Measurements from ENCODE around the gene IGSF9. TPM values are rescaled to one million over a fixed set of nuclear protein-coding genes. Genes with fewer than 3 reads are reported as not detected.
"Not testable (repeated sequence)": the region's sequence is repeated elsewhere in the genome, so short reads cannot be mapped to it uniquely, and the experiment has no call there.

IGSF9 gene
- polyA plus RNA-seq, 1 experiment = not detected

DNA sequence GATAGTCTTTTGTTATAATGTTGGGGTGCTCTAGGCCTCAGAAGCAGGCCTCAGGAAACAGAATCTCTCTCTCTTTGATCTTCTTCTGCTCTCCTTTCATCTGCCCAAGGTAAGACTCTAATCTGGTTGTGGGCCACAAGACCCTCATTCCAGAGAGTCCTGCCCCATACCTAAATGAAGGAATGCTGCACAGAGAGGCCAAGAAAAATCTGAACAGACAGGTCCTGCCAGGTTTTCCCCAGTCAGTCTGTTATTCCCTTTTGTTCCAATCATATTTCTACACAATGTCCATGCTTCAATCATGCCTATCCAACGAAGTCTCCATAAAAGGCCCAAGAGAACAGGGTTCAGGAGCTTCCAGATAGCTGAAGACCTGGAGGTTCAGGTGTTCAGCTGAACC is 38.5 kb downstream of the IGSF9 start:
- H3K27me3 ChIP-seq (ENCODE audit: control insufficient read depth, insufficient read depth, low read length) = no peaks in the 10 kb centered on the region
- H3K4me3 ChIP-seq (ENCODE audit: low read depth, low read length) = no peak overlapping the region
- no peak for DNase-seq (ENCODE audit: low read depth)
- ChIA-PET POLR2A (no interaction called here), CTCF (interaction anchor here (0.8 to 1.6 kb wide), 3 partner anchors 14 to 107 kb away, joined by 3 to 4 read pairs (median 4); no protein-coding TSS in a partner anchor)
- TF ChIP-seq, protein P1, sequence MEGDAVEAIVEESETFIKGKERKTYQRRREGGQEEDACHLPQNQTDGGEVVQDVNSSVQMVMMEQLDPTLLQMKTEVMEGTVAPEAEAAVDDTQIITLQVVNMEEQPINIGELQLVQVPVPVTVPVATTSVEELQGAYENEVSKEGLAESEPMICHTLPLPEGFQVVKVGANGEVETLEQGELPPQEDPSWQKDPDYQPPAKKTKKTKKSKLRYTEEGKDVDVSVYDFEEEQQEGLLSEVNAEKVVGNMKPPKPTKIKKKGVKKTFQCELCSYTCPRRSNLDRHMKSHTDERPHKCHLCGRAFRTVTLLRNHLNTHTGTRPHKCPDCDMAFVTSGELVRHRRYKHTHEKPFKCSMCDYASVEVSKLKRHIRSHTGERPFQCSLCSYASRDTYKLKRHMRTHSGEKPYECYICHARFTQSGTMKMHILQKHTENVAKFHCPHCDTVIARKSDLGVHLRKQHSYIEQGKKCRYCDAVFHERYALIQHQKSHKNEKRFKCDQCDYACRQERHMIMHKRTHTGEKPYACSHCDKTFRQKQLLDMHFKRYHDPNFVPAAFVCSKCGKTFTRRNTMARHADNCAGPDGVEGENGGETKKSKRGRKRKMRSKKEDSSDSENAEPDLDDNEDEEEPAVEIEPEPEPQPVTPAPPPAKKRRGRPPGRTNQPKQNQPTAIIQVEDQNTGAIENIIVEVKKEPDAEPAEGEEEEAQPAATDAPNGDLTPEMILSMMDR (IDR thresholded peaks at IDR 0.05; ENCODE audit: insufficient read depth, low read depth, low read length) = no peak
- no peaks in the 10 kb centered on the region for H3K36me3 ChIP-seq (ENCODE audit: control insufficient read depth, insufficient read depth, low read length)

DNA sequence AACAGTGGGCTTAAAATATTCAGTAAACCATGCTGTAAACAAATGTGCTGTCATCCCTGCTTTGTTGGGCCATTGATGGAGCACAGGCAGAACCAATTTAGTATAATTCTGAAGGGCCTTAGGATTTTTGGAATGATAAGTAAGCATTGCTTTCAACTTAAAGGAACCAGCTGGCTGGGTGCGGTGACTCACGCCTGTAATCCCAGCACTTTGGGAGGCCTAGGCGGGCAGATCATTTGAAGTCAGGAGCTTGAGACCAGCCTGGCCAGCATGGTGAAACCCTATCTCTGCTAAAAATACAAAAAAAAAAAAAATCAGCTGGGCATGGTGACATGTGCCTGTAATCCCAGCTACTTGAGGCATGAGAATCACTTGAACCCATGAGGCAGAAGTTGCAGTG is 41.4 kb downstream of the IGSF9 start:
- CTCF ChIA-PET = interaction anchor here (2.8 kb wide), 1 partner anchor 12 kb away, joined by 12 read pairs; no protein-coding TSS in a partner anchor
- POLR2A ChIA-PET; H3K27me3 ChIP-seq (ENCODE audit: control insufficient read depth, insufficient read depth, low read length); H3K36me3 ChIP-seq (ENCODE audit: control insufficient read depth, insufficient read depth, low read length); DNase-seq (ENCODE audit: low read depth); H3K4me3 ChIP-seq (ENCODE audit: low read depth, low read length): not testable (repeated sequence)

DNA sequence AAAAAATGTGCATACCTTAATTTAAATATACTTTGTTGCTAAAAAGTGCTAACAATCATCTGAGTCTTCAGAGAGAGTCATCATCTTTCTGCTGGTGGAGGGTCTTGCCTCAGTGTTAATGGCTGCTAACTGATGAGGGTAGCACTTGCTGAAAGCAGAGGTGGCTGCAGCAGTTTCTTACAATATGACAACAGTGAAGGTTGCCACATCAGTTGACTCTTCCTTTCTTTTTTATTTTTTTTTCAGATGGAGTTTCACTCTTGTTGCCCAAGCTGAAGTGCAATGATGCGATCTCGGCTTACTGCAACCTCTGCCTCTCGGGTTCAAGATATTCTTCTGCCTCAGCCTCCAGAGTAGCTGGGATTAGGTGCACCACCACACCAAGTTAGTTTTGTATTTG is 42.9 kb downstream of the IGSF9 start:
- Histone ChIP-seq H3K4me3 (ENCODE audit: low read depth, low read length) (no peak overlapping the region), H3K36me3 (ENCODE audit: control insufficient read depth, insufficient read depth, low read length) (no peaks in the 10 kb centered on the region), H3K27me3 (ENCODE audit: control insufficient read depth, insufficient read depth, low read length) (no peaks in the 10 kb centered on the region)
- TF ChIP-seq, protein P1 (IDR thresholded peaks at IDR 0.05; ENCODE audit: insufficient read depth, low read depth, low read length) = no peak
- ChIA-PET CTCF (interaction anchor here (1.2 to 2.8 kb wide), 4 partner anchors 10 to 106 kb away, joined by 3 to 12 read pairs (median 4); no protein-coding TSS in a partner anchor), POLR2A (no interaction called here)
- DNase-seq (ENCODE audit: low read depth) = no peak

GRCh38 chr1:159900755-159901360 is 44.6 kb downstream of the IGSF9 start:
- TF ChIP-seq, protein P1 (IDR thresholded peaks at IDR 0.05; ENCODE audit: insufficient read depth, low read depth, low read length) = no peak
- ChIA-PET POLR2A (no interaction called here), CTCF (interaction anchor here (1.3 to 2.1 kb wide), 4 partner anchors 9 to 107 kb away, joined by 3 to 11 read pairs (median 8); no protein-coding TSS in a partner anchor)
- H3K4me3 ChIP-seq (ENCODE audit: low read depth, low read length) = no peak overlapping the region
- DNase-seq (ENCODE audit: low read depth) = no peak
- no peaks in the 10 kb centered on the region for H3K27me3 ChIP-seq (ENCODE audit: control insufficient read depth, insufficient read depth, low read length)
- H3K36me3 ChIP-seq (ENCODE audit: control insufficient read depth, insufficient read depth, low read length) = no peaks in the 10 kb centered on the region

DNA sequence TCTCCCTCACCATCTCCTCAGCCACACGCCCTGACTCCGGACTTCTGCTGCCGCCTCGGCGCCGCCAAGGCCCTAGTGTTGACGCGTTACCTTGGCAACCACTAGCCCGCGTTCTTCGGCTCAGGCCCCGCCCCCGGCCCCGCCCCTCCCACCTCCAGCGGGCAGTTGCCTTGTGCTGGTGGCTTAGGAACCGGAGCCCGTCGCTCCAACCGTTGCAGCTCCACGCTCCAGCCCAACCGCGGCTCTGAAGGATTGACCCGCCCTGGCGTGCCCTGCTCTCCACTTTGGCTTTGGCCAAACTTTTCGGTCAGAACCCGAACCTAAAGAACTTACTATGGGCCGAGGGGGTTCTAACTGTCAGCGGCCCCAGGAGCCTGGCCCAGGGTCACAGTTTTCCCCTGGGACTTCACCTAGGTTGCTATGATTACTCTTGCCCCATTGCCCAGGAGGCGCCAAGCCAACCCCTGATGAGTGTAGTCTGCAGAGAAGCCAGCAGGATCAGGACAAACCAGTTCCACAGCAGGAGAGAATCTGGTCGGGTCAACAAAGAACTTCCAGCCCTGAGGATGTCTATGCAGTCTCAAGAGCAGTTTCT is 45.2 kb downstream of the IGSF9 start, which contains the start of gene CFAP45:
CFAP45 (minus strand) TSS at position 80 of the 595 bp plus-strand sequence; CDS start at position 13, 67 bp downstream.
- ChIA-PET POLR2A (no interaction called here), CTCF (interaction anchor here (1.3 to 2.1 kb wide), 3 partner anchors 8 to 107 kb away, joined by 3 to 11 read pairs (median 11); no protein-coding TSS in a partner anchor)
- TF ChIP-seq, protein P1 (IDR thresholded peaks at IDR 0.05; ENCODE audit: insufficient read depth, low read depth, low read length) = no peak
- Histone ChIP-seq H3K36me3 (ENCODE audit: control insufficient read depth, insufficient read depth, low read length) (no peaks in the 10 kb centered on the region), H3K27me3 (ENCODE audit: control insufficient read depth, insufficient read depth, low read length) (no peaks in the 10 kb centered on the region), H3K4me3 (ENCODE audit: low read depth, low read length) (no peak within 1 kb of the TSS)
- no peak for DNase-seq (ENCODE audit: low read depth)

DNA sequence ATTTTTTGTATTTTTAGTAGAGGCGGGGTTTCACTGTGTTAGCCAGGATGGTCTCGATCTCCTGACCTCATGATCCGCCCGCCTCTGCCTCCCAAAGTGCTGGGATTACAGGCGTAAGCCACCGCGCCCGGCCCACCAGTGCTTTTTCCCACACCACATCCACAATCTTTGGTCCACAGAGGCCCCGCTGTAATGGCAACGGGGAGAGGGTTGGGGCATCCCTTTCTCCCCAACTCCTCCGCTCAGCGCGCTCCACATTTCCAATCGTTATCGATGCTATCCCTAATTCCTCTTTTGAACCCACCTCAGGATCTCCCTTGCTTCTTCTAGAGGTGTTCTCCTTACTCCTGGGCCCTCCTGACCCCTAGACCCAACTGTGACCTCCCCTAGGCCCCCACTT is 45.8 kb downstream of the IGSF9 start:
- H3K27me3 ChIP-seq (ENCODE audit: control insufficient read depth, insufficient read depth, low read length); DNase-seq (ENCODE audit: low read depth); POLR2A ChIA-PET; H3K4me3 ChIP-seq (ENCODE audit: low read depth, low read length); H3K36me3 ChIP-seq (ENCODE audit: control insufficient read depth, insufficient read depth, low read length): not testable (repeated sequence)
- CTCF ChIA-PET = interaction anchor here (1.3 to 2.1 kb wide), 2 partner anchors 101 to 108 kb away, joined by 3 to 11 read pairs; no protein-coding TSS in a partner anchor

Measured in BJ (cell line).